ENCODE measurements around the gene RALGPS1.
A peak's percentile ranks its signal among the peaks of the same experiment; 100 is the strongest.

The RALGPS1 gene

DNA sequence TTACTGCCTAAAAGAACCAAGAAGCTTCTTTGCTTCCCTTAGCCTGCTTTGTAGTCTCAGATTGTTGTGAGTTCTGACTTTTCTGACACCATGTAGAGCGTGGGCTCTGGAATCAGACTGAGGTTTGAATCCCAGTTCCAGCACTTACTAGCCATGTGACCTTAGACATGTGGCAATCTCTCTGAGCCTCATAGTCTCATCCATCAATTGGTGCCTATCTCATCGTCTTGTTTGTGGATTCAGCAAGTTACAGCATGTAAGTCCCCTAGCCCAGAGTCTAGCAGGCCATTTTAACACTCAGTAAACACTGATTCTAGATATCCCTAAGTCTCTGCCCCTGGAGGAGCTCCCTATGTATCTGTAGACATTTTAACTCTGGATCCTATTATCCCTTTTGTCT, 113.1 kb downstream of the RALGPS1 start:
- Mint-ChIP-seq H3K4me1 (no peaks in the 10 kb centered on the region), H3K27ac (no peak overlapping the region), H3K9me3 (no peaks in the 10 kb centered on the region), H3K36me3 (ENCODE audit: low read depth) (no peaks in the 10 kb centered on the region), H3K4me3 (no peak overlapping the region), H3K27me3 (peaks cover 1% of the 10 kb centered on the region)
- ATAC-seq (no peak), DNase-seq (no peak)

DNA sequence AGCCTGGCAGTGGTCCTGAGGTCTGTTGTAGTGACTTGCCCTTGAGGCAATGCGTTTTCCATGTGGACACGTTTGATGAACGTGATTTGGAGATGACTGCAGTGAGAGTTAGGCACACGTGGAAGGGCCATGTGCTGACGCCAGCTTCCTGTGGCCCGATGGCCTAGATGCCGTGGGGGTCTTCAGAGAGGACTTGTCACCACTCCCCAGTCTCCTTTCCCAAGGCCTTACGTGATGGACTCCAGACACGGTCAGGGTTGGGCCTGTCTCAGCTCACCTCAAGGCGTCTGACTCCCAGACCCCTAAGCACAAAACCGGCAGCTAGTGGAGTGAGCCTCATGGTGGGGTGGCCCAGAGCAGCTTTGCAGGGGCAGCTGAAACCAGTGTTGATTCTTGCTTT, 115.0 kb downstream of the RALGPS1 start:
- Mint-ChIP-seq H3K36me3 (ENCODE audit: low read depth) (no peaks in the 10 kb centered on the region), H3K4me1 (no peaks in the 10 kb centered on the region), H3K27ac (no peak overlapping the region), H3K9me3 (no peaks in the 10 kb centered on the region), H3K27me3 (peaks cover under 1% of the 10 kb centered on the region), H3K4me3 (no peak overlapping the region)
- no peak for ATAC-seq
- DNase-seq, result no peak

DNA sequence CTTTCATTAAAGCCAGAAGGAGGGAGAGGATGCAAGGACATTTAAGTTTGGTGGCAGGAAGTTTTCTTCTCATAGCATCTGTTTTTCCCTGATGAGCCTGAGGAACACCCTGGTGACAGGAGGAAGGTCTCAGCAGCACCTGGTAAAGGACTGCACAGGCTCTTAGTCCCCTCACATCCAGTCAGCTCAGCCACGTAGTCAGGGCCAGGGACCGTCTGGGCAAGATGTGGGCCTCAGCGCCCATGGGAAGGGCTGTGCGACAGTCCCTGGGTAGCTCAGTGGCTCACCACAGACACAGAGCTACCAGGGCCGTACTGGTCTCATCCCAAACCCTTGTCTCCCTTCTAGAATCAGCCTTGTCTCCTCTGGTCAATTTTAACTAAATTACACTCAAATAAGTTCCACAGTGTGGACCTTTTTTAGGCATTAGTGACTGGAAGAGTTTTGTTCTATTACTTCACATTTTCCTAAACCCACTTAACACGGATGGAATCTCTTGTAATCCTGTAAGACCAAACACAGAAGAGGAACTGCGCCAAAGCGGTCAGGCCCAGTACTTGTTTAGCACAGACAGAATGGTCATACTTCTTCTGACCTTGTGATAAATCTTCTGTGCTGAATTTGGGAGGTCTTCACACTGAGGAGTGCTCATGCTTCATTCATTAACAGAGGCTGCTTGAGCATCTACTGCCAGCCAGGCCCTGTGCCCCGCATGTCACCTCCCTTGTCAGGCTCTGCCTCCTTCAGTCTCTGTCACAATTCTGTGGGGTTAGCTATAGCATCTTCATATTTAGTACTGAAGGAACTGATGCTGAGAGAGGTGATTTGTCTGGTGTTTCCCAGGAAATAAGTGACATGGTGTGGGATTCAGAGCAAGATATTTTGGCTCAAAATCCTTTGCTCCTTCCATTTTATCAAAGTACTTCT, 116.5 kb downstream of the RALGPS1 start:
- no peaks in the 10 kb centered on the region for H3K36me3 Mint-ChIP-seq (ENCODE audit: low read depth)
- no peak overlapping the region for H3K4me3 Mint-ChIP-seq
- H3K4me1 Mint-ChIP-seq, result no peaks in the 10 kb centered on the region
- ATAC-seq (no peak), DNase-seq (no peak)
- H3K27ac Mint-ChIP-seq, result no peak overlapping the region
- H3K9me3 Mint-ChIP-seq, result no peaks in the 10 kb centered on the region
- H3K27me3 Mint-ChIP-seq, result peaks cover 3% of the 10 kb centered on the region

DNA sequence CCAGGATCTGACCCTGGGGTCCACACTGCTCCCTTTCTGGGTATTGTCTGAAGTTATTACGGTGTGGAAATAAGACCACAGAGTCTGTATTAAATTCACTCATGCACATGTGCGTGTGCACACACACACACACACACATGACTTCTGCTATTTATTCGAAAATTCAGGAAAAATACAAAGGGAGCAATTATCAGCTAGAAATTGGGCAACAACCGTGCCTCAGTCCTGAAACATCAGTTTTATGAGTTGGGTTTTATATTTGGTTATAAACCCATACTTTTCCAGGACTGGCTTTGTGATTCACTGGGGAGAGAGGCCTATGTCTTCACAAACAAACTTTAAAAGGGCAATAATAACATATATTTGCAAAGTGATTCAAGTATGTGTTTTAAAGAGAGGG, 117.7 kb downstream of the RALGPS1 start:
- Mint-ChIP-seq H3K4me1 (no peaks in the 10 kb centered on the region), H3K4me3 (no peak overlapping the region), H3K36me3 (ENCODE audit: low read depth) (no peaks in the 10 kb centered on the region), H3K27me3 (peaks cover 3% of the 10 kb centered on the region), H3K27ac (no peak overlapping the region), H3K9me3 (no peaks in the 10 kb centered on the region)
- DNase-seq, result no peak
- ATAC-seq, result no peak

DNA sequence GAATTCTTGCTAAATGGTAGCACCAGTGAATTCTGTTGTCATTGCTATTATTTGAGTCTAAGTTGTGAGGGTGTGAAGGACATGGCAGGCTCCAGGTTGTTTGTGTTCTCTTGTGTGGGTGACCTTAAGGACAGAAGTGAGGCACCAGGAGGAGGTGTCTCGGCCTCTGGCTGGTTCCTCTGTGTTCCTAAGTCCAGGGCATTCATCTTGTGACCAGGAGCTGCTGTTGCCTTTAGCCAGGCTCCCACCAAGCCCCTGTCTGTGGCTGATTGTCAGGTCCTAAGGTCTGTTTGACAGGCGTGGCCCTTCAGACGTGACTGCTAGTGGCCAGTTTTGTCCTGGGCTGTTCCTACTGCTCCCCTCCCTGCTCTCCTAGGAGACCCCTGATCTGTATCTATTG, 118.5 kb downstream of the RALGPS1 start:
- DNase-seq (no peak), ATAC-seq (no peak)
- Mint-ChIP-seq H3K27ac (no peak overlapping the region), H3K36me3 (ENCODE audit: low read depth) (no peaks in the 10 kb centered on the region), H3K4me1 (no peaks in the 10 kb centered on the region), H3K4me3 (no peak overlapping the region), H3K27me3 (peaks cover 3% of the 10 kb centered on the region), H3K9me3 (no peaks in the 10 kb centered on the region)

DNA sequence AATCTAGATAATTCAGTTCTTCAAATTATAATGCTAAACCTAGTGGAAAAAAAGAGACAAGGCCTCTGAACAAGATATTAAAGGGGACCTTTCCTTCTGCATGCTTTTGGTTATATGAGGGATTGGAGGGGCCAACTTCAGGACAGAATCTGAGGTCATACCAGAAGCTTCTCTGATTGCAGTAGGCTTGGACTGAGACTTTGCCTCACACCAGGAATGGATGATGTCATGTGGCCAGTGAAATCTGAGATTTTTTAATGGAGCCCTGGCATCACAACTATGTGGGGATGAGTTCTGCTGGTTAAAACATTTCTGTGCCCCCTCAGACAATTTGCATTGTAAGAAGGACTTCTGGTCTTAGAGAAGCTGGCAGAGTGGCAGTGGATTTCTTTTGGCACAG, 119.2 kb downstream of the RALGPS1 start:
- no peak overlapping the region for H3K4me3 Mint-ChIP-seq
- H3K9me3 Mint-ChIP-seq, result no peaks in the 10 kb centered on the region
- no peak overlapping the region for H3K27ac Mint-ChIP-seq
- peaks cover 3% of the 10 kb centered on the region for H3K27me3 Mint-ChIP-seq
- no peak for DNase-seq
- no peak for ATAC-seq
- H3K36me3 Mint-ChIP-seq (ENCODE audit: low read depth), result no peaks in the 10 kb centered on the region
- no peaks in the 10 kb centered on the region for H3K4me1 Mint-ChIP-seq

DNA sequence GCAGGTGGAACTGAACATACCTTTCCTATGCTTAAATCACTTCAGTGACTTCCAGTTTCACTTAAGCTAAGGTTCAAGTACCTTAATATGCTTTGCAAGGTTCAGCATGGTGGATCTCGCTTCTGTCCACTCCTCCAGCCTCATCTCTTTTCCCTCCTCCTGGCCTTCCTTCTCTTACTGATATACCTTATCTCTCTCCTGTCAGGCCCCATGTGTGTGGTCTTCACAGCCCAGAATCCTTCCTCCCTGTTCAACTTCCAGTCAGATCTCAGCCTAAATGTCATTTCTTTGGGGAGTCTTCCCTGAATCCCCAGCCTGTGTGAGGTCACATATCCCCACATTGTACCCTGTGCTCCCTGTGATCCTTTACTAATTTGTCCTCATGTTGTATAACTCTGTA, 120.1 kb downstream of the RALGPS1 start:
- H3K9me3 Mint-ChIP-seq, result no peaks in the 10 kb centered on the region
- peaks cover 3% of the 10 kb centered on the region for H3K27me3 Mint-ChIP-seq
- no peak overlapping the region for H3K4me3 Mint-ChIP-seq
- H3K27ac Mint-ChIP-seq, result no peak overlapping the region
- H3K4me1 Mint-ChIP-seq, result no peaks in the 10 kb centered on the region
- no peak for ATAC-seq
- no peaks in the 10 kb centered on the region for H3K36me3 Mint-ChIP-seq (ENCODE audit: low read depth)
- DNase-seq, result no peak

DNA sequence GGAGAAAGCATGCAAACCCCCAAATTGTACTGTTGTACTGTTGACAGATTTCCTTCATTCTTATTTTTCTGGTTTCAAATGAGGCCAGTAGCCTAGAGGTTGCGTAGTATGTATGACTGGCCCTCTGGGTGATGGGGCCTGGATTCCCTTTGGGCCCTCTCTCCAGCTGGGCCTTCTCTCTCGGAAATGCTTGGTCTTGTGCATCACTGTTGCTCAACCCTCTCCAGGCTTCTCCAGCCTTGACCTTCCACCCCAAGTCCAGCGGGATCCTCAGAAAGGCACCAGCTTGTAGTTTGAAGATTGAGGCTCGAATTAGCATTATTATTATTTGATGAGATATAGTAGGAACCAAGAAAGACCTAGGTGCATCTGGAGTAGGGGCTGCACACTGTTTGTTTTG, 120.8 kb downstream of the RALGPS1 start:
- Mint-ChIP-seq H3K27ac (no peak overlapping the region), H3K27me3 (peaks cover 3% of the 10 kb centered on the region), H3K36me3 (ENCODE audit: low read depth) (no peaks in the 10 kb centered on the region), H3K4me3 (no peak overlapping the region), H3K4me1 (no peaks in the 10 kb centered on the region), H3K9me3 (no peaks in the 10 kb centered on the region)
- DNase-seq (no peak), ATAC-seq (no peak)

DNA sequence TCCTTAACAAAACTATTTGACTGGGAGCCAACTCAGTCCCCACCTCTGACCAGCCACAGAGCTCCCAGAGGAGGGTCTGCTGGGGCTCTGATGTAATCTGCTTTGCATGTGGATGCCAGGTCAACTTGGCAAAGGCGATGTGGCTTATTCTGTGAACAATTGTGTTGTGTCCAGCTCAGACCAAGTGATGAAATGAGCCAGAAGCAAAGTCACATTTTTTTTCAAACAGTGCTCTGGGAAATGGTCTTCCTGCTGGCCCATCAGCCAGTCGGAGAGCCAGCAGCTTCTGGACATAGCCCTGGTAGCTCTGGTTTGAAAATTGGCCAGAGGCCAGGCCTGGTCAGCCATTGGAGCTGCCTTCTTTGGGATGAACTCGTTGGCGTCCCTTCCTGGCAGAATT, 121.4 kb downstream of the RALGPS1 start:
- Mint-ChIP-seq H3K9me3 (no peaks in the 10 kb centered on the region), H3K36me3 (ENCODE audit: low read depth) (no peaks in the 10 kb centered on the region), H3K4me1 (no peaks in the 10 kb centered on the region), H3K27ac (no peak overlapping the region), H3K27me3 (peaks cover 3% of the 10 kb centered on the region), H3K4me3 (no peak overlapping the region)
- ATAC-seq (no peak), DNase-seq (no peak)

DNA sequence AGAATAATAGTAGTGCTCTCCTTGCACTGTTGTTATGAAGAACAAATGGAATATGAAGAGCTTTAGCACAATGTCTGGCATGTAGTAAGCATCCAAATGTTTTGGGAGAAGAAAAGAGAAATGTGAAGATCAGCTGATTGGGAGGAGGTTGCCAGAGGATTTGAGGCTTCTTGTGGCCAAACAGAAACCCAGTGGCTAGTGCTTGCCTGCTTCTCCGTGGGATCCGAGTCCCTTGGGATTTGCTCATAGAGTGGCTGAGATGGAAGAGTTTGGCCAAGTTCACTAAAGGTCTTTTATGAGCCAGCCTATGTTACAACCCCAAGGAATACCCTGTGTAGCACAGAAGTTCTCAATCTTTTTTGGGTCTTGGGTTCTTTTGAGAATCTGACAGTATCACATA, 121.9 kb downstream of the RALGPS1 start:
- Mint-ChIP-seq H3K9me3 (no peaks in the 10 kb centered on the region), H3K27me3 (peaks cover 3% of the 10 kb centered on the region), H3K4me3 (no peak overlapping the region), H3K36me3 (ENCODE audit: low read depth) (no peaks in the 10 kb centered on the region), H3K27ac (no peak overlapping the region), H3K4me1 (no peaks in the 10 kb centered on the region)
- DNase-seq, result no peak
- no peak for ATAC-seq

DNA sequence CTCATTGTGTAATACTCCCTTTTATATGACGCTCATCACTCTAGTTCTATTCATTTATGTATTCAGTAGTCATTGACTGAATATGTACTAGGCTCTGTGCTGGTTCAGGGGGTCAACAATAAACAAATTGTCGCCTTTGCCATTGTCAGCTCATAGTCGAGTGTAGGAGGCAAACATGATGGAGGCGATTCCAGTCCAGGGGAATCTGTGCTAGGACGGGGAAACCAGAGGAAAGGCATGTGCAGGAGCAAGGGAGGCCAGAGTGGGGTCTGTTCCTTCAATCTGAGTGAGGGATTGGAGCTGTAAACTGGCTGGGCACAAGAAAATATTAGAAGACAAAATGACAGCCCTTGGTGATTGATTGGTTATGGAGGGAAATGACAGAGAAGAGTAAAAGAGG, 123.9 kb downstream of the RALGPS1 start:
- no peak overlapping the region for H3K27ac Mint-ChIP-seq
- peaks cover 3% of the 10 kb centered on the region for H3K27me3 Mint-ChIP-seq
- no peaks in the 10 kb centered on the region for H3K36me3 Mint-ChIP-seq (ENCODE audit: low read depth)
- ATAC-seq (no peak), DNase-seq (no peak)
- no peaks in the 10 kb centered on the region for H3K9me3 Mint-ChIP-seq
- H3K4me1 Mint-ChIP-seq, result no peaks in the 10 kb centered on the region
- no peak overlapping the region for H3K4me3 Mint-ChIP-seq

DNA sequence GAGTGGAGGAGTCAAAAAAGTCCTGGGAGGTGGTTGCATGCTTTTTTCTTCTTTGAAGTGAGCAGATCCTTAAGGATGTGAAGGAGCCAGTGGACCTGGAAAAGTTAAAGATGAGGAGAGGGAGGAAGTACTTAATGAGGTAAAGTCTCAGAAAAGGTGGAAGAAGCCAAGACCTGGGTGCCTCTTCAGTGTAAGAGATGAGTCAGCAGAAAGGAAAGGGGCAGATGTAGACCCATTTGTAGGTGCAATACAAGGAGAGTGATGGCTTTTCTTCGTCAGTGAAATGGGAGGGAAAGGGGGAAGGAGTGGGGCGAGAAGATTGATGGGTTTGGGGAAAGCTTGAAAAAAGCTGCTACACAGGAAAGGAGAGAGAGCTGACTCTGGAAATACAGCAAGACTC, 124.9 kb downstream of the RALGPS1 start:
- Mint-ChIP-seq H3K27me3 (peaks cover 3% of the 10 kb centered on the region), H3K4me1 (no peaks in the 10 kb centered on the region), H3K4me3 (no peak overlapping the region), H3K9me3 (no peaks in the 10 kb centered on the region), H3K27ac (no peak overlapping the region), H3K36me3 (ENCODE audit: low read depth) (no peaks in the 10 kb centered on the region)
- no peak for ATAC-seq
- DNase-seq, result no peak

DNA sequence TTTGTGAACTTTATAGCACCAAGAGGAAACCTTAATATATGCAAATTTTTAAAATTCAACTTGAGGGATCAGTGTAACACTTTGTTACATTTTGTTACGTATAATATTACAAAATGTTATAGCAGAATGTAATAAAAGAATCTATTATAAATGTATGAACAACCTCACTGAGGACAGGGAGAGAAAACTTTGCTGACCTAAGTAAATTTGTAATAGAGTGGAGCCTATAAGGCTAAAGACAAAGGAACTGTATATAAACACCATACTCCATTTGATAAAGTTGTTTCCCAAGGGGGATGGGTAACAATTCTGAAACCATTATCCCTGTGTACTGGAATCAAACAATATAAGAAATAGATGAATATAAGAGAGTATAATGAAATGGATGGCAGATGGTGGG, 130.6 kb downstream of the RALGPS1 start:
- H3K27me3 Mint-ChIP-seq, result peaks cover 5% of the 10 kb centered on the region
- H3K4me1 Mint-ChIP-seq, result peaks cover 18% of the 10 kb centered on the region
- DNase-seq, result no peak
- no peak for ATAC-seq
- H3K36me3 Mint-ChIP-seq (ENCODE audit: low read depth), result no peaks in the 10 kb centered on the region
- H3K9me3 Mint-ChIP-seq, result no peaks in the 10 kb centered on the region
- H3K27ac Mint-ChIP-seq, result no peak overlapping the region
- H3K4me3 Mint-ChIP-seq, result no peak overlapping the region

DNA sequence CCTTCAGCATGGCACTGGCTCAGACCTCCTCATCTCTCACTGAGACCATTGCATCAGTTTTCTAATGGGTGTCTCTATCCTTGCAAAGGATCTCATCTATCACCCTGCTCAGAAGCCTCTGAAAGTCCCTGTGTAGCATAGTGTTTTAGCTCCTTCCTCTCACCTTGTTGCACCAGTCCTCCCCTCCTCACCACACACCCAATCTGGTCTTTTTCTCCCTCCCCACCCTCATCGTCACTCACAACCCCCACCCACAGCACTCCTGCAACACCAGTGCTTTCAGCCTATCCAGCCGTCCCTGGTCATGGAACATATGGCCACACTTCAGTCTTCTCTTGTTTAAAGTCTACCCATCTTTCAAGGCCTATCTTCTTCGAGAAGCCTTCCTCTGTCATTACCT, 133.4 kb downstream of the RALGPS1 start:
- H3K4me3 Mint-ChIP-seq, result no peak overlapping the region
- no peak overlapping the region for H3K27ac Mint-ChIP-seq
- ATAC-seq, result no peak
- H3K27me3 Mint-ChIP-seq, result peaks cover 5% of the 10 kb centered on the region
- H3K4me1 Mint-ChIP-seq, result peaks cover 18% of the 10 kb centered on the region
- no peaks in the 10 kb centered on the region for H3K36me3 Mint-ChIP-seq (ENCODE audit: low read depth)
- DNase-seq, result no peak
- no peaks in the 10 kb centered on the region for H3K9me3 Mint-ChIP-seq

DNA sequence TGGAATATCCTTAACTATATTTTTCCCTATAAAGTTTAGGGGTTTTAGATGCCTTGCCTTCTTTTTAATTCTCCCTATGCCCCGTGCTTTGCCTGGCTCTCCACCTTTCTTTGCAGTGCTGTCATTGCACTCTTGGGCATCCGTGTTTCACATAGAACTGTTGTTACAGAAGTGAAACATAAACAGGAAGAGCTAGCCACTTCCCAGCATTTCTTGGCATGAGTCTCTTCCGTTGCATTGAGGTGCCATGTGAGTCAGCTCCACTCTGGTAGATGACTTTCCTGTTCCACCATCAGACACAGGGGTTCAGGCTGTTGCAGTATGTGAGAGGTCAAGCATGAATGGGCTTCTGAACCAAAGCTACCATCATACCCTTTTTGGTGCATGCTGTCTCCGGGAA, 134.5 kb downstream of the RALGPS1 start:
- peak overlapping the region; percentile 7 for H3K4me3 Mint-ChIP-seq
- no peak overlapping the region for H3K27ac Mint-ChIP-seq

DNA sequence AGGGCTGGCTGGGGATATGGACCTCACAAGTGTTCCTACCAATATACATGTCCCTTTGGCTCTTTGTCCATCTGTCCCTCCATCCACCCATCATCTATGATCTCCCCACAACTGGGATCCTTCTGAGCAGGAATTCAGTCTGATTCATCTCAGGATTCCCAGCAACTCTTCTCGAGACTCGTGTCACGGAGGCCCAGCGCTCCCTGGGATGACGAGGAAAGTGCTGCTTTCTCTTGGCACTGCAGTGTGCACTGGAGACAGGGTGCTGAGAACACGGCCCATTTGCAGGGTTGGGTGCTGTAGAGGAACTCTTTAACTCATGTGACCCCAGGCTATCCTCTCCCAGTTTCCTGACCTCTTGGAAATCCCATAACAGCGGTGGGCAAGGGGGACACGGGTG, 135.0 kb downstream of the RALGPS1 start:
- DNase-seq, result no peak
- Mint-ChIP-seq H3K27me3 (peaks cover 5% of the 10 kb centered on the region), H3K4me1 (peaks cover 18% of the 10 kb centered on the region), H3K27ac (no peak overlapping the region), H3K4me3 (no peak overlapping the region), H3K9me3 (no peaks in the 10 kb centered on the region), H3K36me3 (ENCODE audit: low read depth) (no peaks in the 10 kb centered on the region)
- no peak for ATAC-seq

More for the DNA sequence above, 134.5 kb downstream of the RALGPS1 start:
- H3K27me3 Mint-ChIP-seq, result peaks cover 5% of the 10 kb centered on the region
- H3K36me3 Mint-ChIP-seq (ENCODE audit: low read depth), result no peaks in the 10 kb centered on the region
- no peaks in the 10 kb centered on the region for H3K9me3 Mint-ChIP-seq
- peaks cover 18% of the 10 kb centered on the region for H3K4me1 Mint-ChIP-seq
- peak; percentile 14 for DNase-seq
- peak; percentile 78 for ATAC-seq

Data from activated naive CD8-positive, alpha-beta T cell treated with anti-CD3 and anti-CD28 coated beads, Interleukin-2, amount 50 U/mL, for 24 hours (primary cell).